SH-SY5Y (cell line): ENCODE data around the gene PLA2G4C.

Experiments used
- GATA2 ChIP-seq: IDR thresholded peaks from 2 replicates; pipeline ENCODE4 v1.6.1; 2011; ENCODE audit warnings: mild to moderate bottlenecking, low read depth, low read length
- GATA3 ChIP-seq: IDR thresholded peaks from 2 replicates; pipeline ENCODE4 v1.6.1; 2011; ENCODE audit warnings: low read depth, mild to moderate bottlenecking, low read length, moderate library complexity

DNA sequence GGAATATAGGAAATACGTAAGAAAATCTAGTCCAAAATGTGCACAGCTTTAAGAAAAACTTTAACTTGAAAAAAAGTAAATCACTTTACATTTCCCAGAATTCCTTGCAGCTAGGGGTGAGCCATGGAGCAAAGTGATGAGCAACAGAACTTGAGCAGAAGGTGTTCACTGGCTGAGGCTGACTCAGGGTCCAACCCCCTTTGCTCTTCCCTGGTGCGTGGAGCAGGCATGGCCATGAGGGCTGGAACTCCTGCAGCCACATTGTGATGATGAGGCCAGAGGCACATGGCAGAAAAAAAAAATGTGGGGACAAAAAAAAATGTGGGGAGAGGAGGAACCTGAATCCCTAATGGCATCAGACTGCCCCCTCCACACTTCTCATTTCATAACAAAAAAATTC, 9.9 kb upstream of the PLA2G4C start:
- no peak for TF ChIP-seq GATA3
- no peak for TF ChIP-seq GATA2
